OCI-LY3 (cell line): ENCODE measurements around the gene MEG3.

Experiments used
- H2AFZ ChIP-seq: fragments of 200-600, 300-600 bp; shearing (Covaris generic); 2 replicates; pipeline ENCODE4 v1.6.0; 2014; ENCODE audit warnings: antibody characterized with exemption, low read depth, low read length
- H3K27ac ChIP-seq: fragments of 200-600, 300-600 bp; sonication (generic); 2 replicates; pipeline ENCODE4 v1.5.1; 2014; ENCODE audit warnings: mild to moderate bottlenecking, low read length, moderate library complexity, mixed read lengths
- H3K27me3 ChIP-seq: fragments of 200-600, 300-600 bp; sonication (generic); 2 replicates; pipeline ENCODE4 v1.6.1; 2014; ENCODE audit warnings: low read depth, low read length, mixed read lengths
- H3K36me3 ChIP-seq: fragments of 200-600, 300-600 bp; sonication (generic); replicated peaks from 2 replicates; pipeline ENCODE3; 2014; ENCODE audit warnings: low read depth, low read length, mixed read lengths
- H3K4me1 ChIP-seq: fragments of 300-600, 200-600 bp; sonication (generic); 2 replicates; pipeline ENCODE4 v1.6.1; 2014; ENCODE audit warnings: low read length, mixed read lengths
- H3K4me2 ChIP-seq: fragments of 200-600, 300-600 bp; sonication (generic); 2 replicates; pipeline ENCODE4 v1.6.1; 2014; ENCODE audit warnings: low read length, mixed read lengths
- H3K4me3 ChIP-seq: fragments of 300-600, 200-600 bp; sonication (generic); 2 replicates; pipeline ENCODE4 v1.5.1; 2014; ENCODE audit warnings: antibody characterized with exemption, mild to moderate bottlenecking, low read length, moderate library complexity
- H3K79me2 ChIP-seq: fragments of 300-600, 200-600 bp; shearing (Covaris generic); 2 replicates; pipeline ENCODE4 v1.6.1; 2014; ENCODE audit warnings: mild to moderate bottlenecking, low read length, mixed read lengths
- H3K9ac ChIP-seq: fragments of 300-600, 200-600 bp; shearing (Covaris generic); 2 replicates; pipeline ENCODE4 v1.6.0; 2014; ENCODE audit warnings: mild to moderate bottlenecking, low read length, moderate library complexity
- H3K9me3 ChIP-seq: fragments of 200-600, 300-600 bp; shearing (Covaris generic); 2 replicates; pipeline ENCODE4 v1.6.1; 2014; ENCODE audit warnings: low read length, mixed read lengths; ENCODE audit not compliant: insufficient read depth
- H4K20me1 ChIP-seq: fragments of 200-600, 300-600 bp; sonication (generic); 2 replicates; pipeline ENCODE4 v1.6.1; 2016; ENCODE audit warnings: low read length, mixed read lengths; ENCODE audit not compliant: insufficient read depth
- EZH2phosphoT487 ChIP-seq: fragments of 200-600 bp; shearing (Covaris generic); IDR thresholded peaks from 2 replicates; pipeline ENCODE4 v1.6.1; 2018; ENCODE audit warnings: antibody characterized with exemption, mixed run types, low read depth
- TF ChIP-seq, protein P1 (sequence below): fragments of 200-600, 300-600 bp; sonication (generic); IDR thresholded peaks from 2 replicates; pipeline ENCODE4 v1.5.1; 2014; ENCODE audit warnings: antibody characterized with exemption, low read length, low read depth

MEG3 gene

GRCh38 chr14:100832311-100832960 is 6.5 kb downstream of the MEG3 start:
- no peak for TF ChIP-seq EZH2phosphoT487
- TF ChIP-seq, protein P1, sequence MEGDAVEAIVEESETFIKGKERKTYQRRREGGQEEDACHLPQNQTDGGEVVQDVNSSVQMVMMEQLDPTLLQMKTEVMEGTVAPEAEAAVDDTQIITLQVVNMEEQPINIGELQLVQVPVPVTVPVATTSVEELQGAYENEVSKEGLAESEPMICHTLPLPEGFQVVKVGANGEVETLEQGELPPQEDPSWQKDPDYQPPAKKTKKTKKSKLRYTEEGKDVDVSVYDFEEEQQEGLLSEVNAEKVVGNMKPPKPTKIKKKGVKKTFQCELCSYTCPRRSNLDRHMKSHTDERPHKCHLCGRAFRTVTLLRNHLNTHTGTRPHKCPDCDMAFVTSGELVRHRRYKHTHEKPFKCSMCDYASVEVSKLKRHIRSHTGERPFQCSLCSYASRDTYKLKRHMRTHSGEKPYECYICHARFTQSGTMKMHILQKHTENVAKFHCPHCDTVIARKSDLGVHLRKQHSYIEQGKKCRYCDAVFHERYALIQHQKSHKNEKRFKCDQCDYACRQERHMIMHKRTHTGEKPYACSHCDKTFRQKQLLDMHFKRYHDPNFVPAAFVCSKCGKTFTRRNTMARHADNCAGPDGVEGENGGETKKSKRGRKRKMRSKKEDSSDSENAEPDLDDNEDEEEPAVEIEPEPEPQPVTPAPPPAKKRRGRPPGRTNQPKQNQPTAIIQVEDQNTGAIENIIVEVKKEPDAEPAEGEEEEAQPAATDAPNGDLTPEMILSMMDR, result no peak
- Histone ChIP-seq H3K36me3 (no peaks in the 10 kb centered on the region), H3K27me3 (no peaks in the 10 kb centered on the region), H3K27ac (no peak overlapping the region), H2AFZ (no peak overlapping the region), H3K4me3 (no peak overlapping the region), H3K4me1 (no peaks in the 10 kb centered on the region), H4K20me1 (no peaks in the 10 kb centered on the region), H3K79me2 (no peaks in the 10 kb centered on the region), H3K4me2 (no peak overlapping the region), H3K9me3 (no peaks in the 10 kb centered on the region), H3K9ac (no peak overlapping the region)

DNA sequence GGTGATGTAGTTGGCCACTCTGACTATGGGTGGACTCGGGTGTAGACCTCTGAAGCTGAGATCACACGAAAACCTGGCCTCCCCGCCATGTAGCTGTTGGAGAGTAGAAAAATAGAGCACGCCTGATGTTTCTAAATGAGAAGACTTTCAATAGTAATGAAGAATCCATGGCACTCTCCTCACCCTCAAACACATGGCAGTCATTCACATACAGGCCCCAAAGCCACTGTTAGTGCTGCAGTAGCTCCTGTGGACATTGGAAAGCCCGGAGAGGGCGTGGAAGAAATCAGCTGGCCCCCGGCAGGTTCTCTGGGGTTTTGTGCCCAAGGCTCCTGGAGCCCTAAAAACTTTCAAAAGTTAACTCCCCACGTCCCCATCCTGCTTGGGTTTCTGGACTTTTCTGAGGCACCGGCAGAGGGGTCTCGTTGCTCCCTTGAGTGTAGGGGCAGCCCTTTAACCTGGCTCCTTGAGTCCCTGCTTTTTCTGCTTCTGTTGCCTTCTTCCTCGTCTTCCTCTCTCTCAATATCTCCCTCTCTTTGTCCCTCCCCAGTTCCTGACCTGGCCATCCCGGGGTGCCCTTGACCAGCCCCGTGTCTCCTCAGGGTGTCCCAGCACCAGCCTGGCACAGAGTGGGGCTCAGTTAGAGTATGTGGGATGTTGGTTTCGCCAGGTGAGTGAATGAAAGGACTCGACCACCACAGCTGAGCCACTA is 8.3 kb downstream of the MEG3 start:
- Histone ChIP-seq H3K27ac (no peak overlapping the region), H3K79me2 (no peaks in the 10 kb centered on the region), H4K20me1 (no peaks in the 10 kb centered on the region), H3K27me3 (no peaks in the 10 kb centered on the region), H3K9ac (no peak overlapping the region), H3K4me2 (no peak overlapping the region), H2AFZ (no peak overlapping the region), H3K9me3 (no peaks in the 10 kb centered on the region), H3K4me1 (no peaks in the 10 kb centered on the region), H3K4me3 (no peak overlapping the region), H3K36me3 (no peaks in the 10 kb centered on the region)
- TF ChIP-seq EZH2phosphoT487, result no peak
- TF ChIP-seq, protein P1, result no peak

DNA sequence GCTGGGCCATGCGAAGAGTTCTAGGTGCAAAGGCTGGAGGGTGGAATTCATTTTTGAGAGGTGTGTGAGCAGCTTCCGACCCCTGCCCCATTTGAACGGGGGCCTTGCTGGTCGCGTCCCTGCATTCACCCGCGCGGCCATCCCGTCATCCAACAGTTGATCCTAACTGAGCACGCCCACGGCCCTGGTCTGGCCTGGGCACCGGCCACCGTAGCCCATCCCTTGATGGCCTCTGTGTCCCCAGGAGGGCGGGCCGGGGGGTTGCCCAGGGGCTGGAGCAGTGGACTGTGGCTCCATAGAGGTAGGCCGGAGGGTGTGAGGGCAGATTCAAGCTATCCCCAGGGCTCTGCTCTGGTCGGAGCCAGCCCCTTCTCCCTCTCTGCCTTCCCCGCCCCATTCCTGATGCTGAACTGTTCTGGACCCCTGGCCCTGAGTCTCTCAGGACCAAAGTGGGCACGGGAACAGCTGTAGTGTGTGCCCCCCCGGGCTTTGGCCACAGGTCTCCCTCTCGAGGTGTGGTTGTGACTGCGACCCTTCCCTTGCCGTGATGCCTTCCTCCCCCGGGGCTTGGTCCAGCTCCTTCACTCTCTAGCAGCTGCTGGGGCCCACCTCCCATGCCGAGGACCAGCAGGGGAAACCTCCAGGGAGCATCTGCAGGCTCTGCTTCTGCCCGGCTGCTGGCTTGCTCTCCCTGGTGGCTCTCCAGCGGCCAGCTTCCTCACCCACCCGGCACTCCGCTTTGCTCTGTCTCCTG is 9.1 kb downstream of the MEG3 start:
- Histone ChIP-seq H3K36me3 (no peaks in the 10 kb centered on the region), H3K9me3 (no peaks in the 10 kb centered on the region)

More for the DNA sequence above, 9.1 kb downstream of the MEG3 start:
- Histone ChIP-seq H4K20me1 (no peaks in the 10 kb centered on the region), H2AFZ (no peak overlapping the region), H3K9ac (no peak overlapping the region), H3K4me2 (no peak overlapping the region), H3K27ac (no peak overlapping the region), H3K27me3 (no peaks in the 10 kb centered on the region), H3K4me1 (no peaks in the 10 kb centered on the region), H3K79me2 (no peaks in the 10 kb centered on the region), H3K4me3 (no peak overlapping the region)
- no peak for TF ChIP-seq EZH2phosphoT487
- TF ChIP-seq, protein P1, result no peak
